Prostate gland (tissue), 2 donors: Measurements from ENCODE around the gene CSRP1.
"Not testable (repeated sequence)": the region's sequence is repeated elsewhere in the genome, so short reads cannot be mapped to it uniquely, and the experiment has no call there.

ENCODE experiments used
- CTCF ChIP-seq, 4 experiments: fragments of 200-600 bp in 2 of 4; fragments of 450-650 bp in 2 of 4; sonication (generic) in 2 of 4; IDR thresholded peaks; 1 replicate in 3 of 4; 2 replicates in 1 of 4; pipeline ENCODE4 v1.5.1; 2016 to 2019; ENCODE audit warnings: antibody characterized with exemption in 4 of 4, mild to moderate bottlenecking in 2 of 4, moderate library complexity in 2 of 4
- POLR2A ChIP-seq: fragments of 450-650 bp; IDR thresholded peaks from one replicate; pipeline ENCODE4 v1.6.1; 2016; ENCODE audit warnings: antibody characterized with exemption, mild to moderate bottlenecking

GRCh38 chr1:201549522-201549921 lies 42.6 kb upstream of the CSRP1 start:
- not testable (repeated sequence) for TF ChIP-seq CTCF (IDR thresholded peaks at IDR 0.05); POLR2A
